Activated CD4-positive, alpha-beta T cell treated with anti-CD3 and anti-CD28 coated beads for 36 hours (primary cell): Measurements from ENCODE around the gene MARK4. TPM values are rescaled to one million over a fixed set of nuclear protein-coding genes. Genes with fewer than 3 reads are reported as not detected.

Experiments used
- ATAC-seq: fragments of 200-7000 bp; cut with Tn5 transposase; one replicate; pipeline ENCODE4 v1.10.0; 2021; ENCODE audit warnings: mild to moderate bottlenecking, moderate library complexity
- CTCF ChIA-PET: fragments of 350-600 bp; sonication (Branson Sonifier 250); formaldehyde crosslinking; loops from one replicate; lab custom pipeline; 2021; ENCODE audit warnings: antibody characterized with exemption; lab: Charles Lee
- POLR2A ChIA-PET: fragments of 350-600 bp; sonication (Branson Sonifier 250); formaldehyde crosslinking; loops from one replicate; lab custom pipeline; 2021; ENCODE audit warnings: antibody characterized with exemption, inconsistent platforms; lab: Charles Lee
- DNase-seq: peaks from one replicate; pipeline ENCODE4 v3.0.0-alpha.2; 2020
- H3K27ac Mint-ChIP-seq: one replicate; pipeline ENCODE4 v1.8.0; 2021; ENCODE audit warnings: mixed read lengths
- H3K27me3 Mint-ChIP-seq: one replicate; pipeline ENCODE4 v1.8.0; 2021; ENCODE audit warnings: mixed read lengths
- H3K36me3 Mint-ChIP-seq: one replicate; pipeline ENCODE4 v1.8.0; 2021; ENCODE audit warnings: low read depth, mixed read lengths
- H3K4me1 Mint-ChIP-seq: one replicate; pipeline ENCODE4 v1.8.0; 2021; ENCODE audit warnings: mixed read lengths
- H3K4me3 Mint-ChIP-seq: one replicate; pipeline ENCODE4 v1.8.0; 2021; ENCODE audit warnings: mild to moderate bottlenecking, moderate library complexity, mixed read lengths
- H3K9me3 Mint-ChIP-seq: one replicate; pipeline ENCODE4 v1.8.0; 2021; ENCODE audit warnings: low read depth, mixed read lengths
- intact Hi-C, 2 experiments: fragments of 100-400 bp; cut with DNase I in 1 of 2; cut with micrococcal nuclease in 1 of 2; formaldehyde crosslinking; loops; one replicate each; pipeline versions ENCODE4 v1.14.2 to v1.15.1; 2022 to 2024; cut with DNase I, micrococcal nuclease
- total RNA-seq, 2 experiments: library from RNA; stranded (reverse); gene quantifications; one replicate each; pipeline ENCODE4 v1.2.3, GENCODE V29; 2021

MARK4 gene
- total RNA-seq, 2 experiments from 2014 or later, result 19.1 to 19.6 TPM

DNA sequence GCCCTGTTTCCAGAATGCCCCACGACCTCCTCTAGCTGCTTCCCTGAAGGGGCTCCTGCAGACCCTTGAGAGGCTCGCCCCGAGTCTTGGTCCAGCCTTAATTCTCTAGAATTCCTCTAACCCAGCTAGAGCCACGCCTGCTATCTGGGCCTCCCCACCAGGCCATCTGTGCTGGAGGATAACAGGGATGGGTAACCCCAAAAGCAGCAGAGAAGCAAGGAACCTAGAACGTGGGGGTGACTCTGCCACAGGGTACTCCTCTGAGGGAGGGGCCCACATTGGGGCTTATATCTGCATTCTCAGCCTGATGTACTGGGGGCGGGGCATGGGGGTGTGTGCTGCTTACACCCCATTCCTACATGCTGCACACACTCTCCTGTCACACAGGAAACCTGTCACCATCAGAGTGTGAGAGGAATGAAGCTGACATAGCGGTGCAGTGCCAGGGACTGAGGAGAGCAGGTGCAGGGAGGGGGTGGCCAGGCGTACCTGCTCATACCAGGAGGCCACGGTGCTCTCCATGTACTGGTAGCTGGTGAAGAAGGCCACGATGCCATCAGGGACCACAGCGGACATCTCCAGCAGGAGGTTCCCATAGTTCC is 103.3 kb downstream of the MARK4 start:
- Mint-ChIP-seq H3K27me3 (no peaks in the 10 kb centered on the region), H3K27ac (no peak overlapping the region), H3K4me1 (no peaks in the 10 kb centered on the region), H3K4me3 (no peak overlapping the region), H3K36me3 (peaks cover 15% of the 10 kb centered on the region), H3K9me3 (no peaks in the 10 kb centered on the region)
- no peak for DNase-seq
- intact Hi-C loops, result no loop called here
- no peak for ATAC-seq
- POLR2A ChIA-PET, result no interaction called here
- CTCF ChIA-PET, result no interaction called here

Other genes starting within 250 kb of the MARK4 start
- 10 to 100 TPM; 43.8 to 51.2 TPM for gene RELB, start 249.8 kb upstream of the MARK4 start, total RNA-seq
- 100 to 1,000 TPM; 101 to 103 TPM for gene CLASRP, start 212.2 kb upstream of the MARK4 start, total RNA-seq
- gene ZNF296, start 174.8 kb upstream of the MARK4 start, total RNA-seq, result 1 to 10 TPM; 3.1 to 4.8 TPM
- gene GEMIN7, start 172.0 kb upstream of the MARK4 start, total RNA-seq, result 10 to 100 TPM; 35.4 to 35.5 TPM
- gene PPP1R37, start 158.1 kb upstream of the MARK4 start, total RNA-seq, result 10 to 100 TPM; 12.5 to 14.1 TPM
- gene NKPD1, start 90.3 kb upstream of the MARK4 start, total RNA-seq, result under 1 TPM; 0.09 to 0.11 TPM
- 10 to 100 TPM; 18.3 to 25.1 TPM for gene TRAPPC6A, start 73.0 kb upstream of the MARK4 start, total RNA-seq
- gene BLOC1S3, start 72.5 kb upstream of the MARK4 start, total RNA-seq, result 10 to 100 TPM; 10.7 to 11.2 TPM
- gene EXOC3L2, start 5.9 kb upstream of the MARK4 start, total RNA-seq, result not detected
- not detected for gene CKM, start 71.6 kb downstream of the MARK4 start, total RNA-seq
- gene KLC3, start 89.5 kb downstream of the MARK4 start, total RNA-seq, result under 1 TPM; 0.11 to 0.14 TPM
- 10 to 100 TPM; 27.5 to 30.4 TPM for gene ERCC2, start 119.3 kb downstream of the MARK4 start, total RNA-seq
- 10 to 100 TPM; 15.2 to 17.8 TPM for gene PPP1R13L, start 153.8 kb downstream of the MARK4 start, total RNA-seq
- gene POLR1G, start 155.4 kb downstream of the MARK4 start, total RNA-seq, result 10 to 100 TPM; 15.8 to 18.4 TPM
- gene ERCC1, start 172.6 kb downstream of the MARK4 start, total RNA-seq, result 10 to 100 TPM; 58.1 to 71.8 TPM
- 1 to 10 TPM; 7.3 to 7.7 TPM for gene FOSB, start 216.7 kb downstream of the MARK4 start, total RNA-seq
- gene RTN2, start 245.8 kb downstream of the MARK4 start, total RNA-seq, result 1 to 10 TPM; 2.0 to 3.2 TPM
- 1 to 10 TPM; 2.8 to 3.1 TPM for gene PPM1N, start 247.2 kb downstream of the MARK4 start, total RNA-seq